ENCODE results near the gene KIF3A. TPM values are rescaled to one million over a fixed set of nuclear protein-coding genes. Genes with fewer than 3 reads are reported as not detected.

The KIF3A gene
- total RNA-seq, 1 donor from 2014 or later = 11.9 TPM

DNA sequence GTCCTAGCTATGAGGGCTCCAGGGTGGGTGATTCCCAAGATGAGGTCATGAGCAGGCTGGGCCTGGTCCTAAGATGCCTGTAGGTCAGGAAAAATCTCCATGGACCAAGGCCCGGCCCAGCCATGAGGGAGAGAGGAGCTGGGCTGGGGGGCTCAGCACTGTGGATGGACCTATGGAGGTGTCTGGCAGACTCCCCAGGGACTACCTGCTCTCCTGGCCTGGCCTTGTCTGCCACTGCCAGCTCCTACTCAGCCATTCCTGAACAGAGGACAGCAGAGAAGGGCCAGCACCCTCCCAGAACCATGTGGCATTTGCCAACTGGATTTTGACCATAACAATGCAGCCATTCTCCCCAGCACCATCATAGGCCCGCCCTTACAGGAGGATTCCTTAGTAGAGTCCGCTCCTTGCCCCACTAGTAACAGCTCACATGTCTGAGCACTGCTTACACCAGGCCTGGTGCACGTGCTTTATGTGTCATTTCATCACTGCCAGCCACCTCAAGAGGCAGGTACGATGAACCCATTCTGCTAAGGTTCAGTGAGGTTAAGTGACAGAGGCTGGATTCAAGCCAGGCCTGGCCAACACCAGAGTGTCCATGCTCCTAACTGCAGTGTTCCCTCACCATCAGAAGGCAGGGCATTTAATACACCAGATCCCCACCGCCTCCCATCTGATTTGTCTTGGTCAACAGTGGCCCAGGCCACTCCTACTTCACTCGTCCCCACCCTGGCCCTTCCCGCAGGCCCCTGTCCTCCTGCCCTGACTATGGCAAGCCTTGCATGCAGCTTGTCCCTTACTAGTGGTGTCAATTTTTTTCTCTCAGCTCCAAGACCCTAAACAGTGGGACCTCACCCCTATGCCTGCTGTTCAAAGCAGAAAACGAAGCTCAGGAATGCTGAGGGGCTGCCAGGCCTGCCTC, 78.7 kb downstream of the KIF3A start:
- intact Hi-C loops (cut with micrococcal nuclease) = no loop called here
- no peak overlapping the region for H3K27ac ChIP-seq (replicated peaks)
- TF ChIP-seq, protein P1, sequence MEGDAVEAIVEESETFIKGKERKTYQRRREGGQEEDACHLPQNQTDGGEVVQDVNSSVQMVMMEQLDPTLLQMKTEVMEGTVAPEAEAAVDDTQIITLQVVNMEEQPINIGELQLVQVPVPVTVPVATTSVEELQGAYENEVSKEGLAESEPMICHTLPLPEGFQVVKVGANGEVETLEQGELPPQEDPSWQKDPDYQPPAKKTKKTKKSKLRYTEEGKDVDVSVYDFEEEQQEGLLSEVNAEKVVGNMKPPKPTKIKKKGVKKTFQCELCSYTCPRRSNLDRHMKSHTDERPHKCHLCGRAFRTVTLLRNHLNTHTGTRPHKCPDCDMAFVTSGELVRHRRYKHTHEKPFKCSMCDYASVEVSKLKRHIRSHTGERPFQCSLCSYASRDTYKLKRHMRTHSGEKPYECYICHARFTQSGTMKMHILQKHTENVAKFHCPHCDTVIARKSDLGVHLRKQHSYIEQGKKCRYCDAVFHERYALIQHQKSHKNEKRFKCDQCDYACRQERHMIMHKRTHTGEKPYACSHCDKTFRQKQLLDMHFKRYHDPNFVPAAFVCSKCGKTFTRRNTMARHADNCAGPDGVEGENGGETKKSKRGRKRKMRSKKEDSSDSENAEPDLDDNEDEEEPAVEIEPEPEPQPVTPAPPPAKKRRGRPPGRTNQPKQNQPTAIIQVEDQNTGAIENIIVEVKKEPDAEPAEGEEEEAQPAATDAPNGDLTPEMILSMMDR (IDR thresholded peaks at IDR 0.05; ENCODE audit: borderline replicate concordance) = no peak
- H3K9me3 ChIP-seq (replicated peaks) = no peaks in the 10 kb centered on the region
- peaks cover 47% of the 10 kb centered on the region for H3K27me3 ChIP-seq (ENCODE audit: low read depth)
- DNase-seq = no peak
- no peaks in the 10 kb centered on the region for H3K36me3 ChIP-seq
- H3K4me3 ChIP-seq = no peak overlapping the region
- H3K4me1 ChIP-seq = peaks cover 14% of the 10 kb centered on the region

DNA sequence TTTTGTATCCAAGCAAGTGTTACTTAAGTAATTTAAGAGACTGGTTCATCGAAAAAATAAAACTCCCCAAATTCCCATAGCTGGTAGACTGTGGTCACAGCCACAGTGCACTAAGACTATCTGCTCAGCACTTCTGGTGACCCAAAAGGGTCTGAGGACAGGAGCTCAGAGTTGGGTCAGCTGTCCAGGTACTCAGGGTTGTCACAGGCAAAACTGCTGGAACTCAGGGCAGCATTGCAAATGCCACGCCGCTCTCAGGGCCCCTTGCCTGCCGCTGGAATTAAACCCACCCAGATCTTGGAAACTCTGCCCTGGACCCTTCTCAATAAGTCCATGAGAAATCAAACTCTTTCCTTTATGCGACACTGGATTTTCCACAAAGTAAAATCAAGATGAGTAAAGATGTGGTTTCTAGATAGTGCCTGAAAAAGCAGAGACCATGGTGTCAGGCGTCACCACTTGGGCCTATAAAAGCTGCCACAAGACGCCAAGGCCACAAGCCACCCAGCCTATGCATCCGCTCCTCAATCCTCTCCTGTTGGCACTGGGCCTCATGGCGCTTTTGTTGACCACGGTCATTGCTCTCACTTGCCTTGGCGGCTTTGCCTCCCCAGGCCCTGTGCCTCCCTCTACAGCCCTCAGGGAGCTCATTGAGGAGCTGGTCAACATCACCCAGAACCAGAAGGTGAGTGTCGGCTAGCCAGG, 79.5 kb downstream of the KIF3A start, which contains the start of gene IL13:
IL13 (plus strand) TSS at position 498 of the 705 bp plus-strand sequence; CDS start at position 512, 14 bp downstream.
- TF ChIP-seq, protein P1 (IDR thresholded peaks at IDR 0.05; ENCODE audit: borderline replicate concordance) = no peak
- Histone ChIP-seq H3K36me3 (no peaks in the 10 kb centered on the region), H3K9me3 (replicated peaks) (no peaks in the 10 kb centered on the region), H3K27me3 (ENCODE audit: low read depth) (peaks cover 52% of the 10 kb centered on the region), H3K4me3 (no peak within 1 kb of the TSS), H3K27ac (replicated peaks) (no peak within 1 kb of the TSS), H3K4me1 (peaks cover 14% of the 10 kb centered on the region)
- intact Hi-C loops (cut with micrococcal nuclease) = no loop called here
- no peak for DNase-seq

DNA sequence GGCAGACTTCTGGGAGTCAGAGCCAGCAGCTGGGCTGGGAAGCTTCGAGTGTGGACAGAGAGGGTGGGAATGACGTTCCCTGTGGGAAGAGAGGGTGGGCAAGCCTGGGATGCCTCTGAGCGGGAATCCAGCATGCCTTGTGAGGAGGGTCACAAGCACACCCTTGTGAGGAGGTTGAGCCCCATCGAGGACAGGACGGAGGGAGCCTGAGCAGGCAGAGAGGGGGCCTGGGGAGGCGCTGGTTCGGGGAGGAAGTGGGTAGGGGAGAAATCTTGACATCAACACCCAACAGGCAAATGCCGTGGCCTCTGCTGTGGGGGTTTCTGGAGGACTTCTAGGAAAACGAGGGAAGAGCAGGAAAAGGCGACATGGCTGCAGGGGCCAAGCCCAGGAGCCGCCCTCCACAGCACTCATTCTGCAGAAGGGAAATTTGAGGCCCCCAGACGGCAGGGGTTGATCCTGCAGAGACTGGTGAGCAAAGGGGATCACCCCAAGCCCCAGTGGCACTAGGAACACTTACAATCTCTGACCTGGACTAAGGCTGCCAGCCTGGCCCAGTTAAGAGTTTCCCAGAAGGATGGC, 80.5 kb downstream of the KIF3A start:
- no peak for DNase-seq
- TF ChIP-seq, protein P1 (IDR thresholded peaks at IDR 0.05; ENCODE audit: borderline replicate concordance) = no peak
- Histone ChIP-seq H3K27me3 (ENCODE audit: low read depth) (peaks cover 52% of the 10 kb centered on the region), H3K36me3 (no peaks in the 10 kb centered on the region), H3K4me3 (peak overlapping the region; percentile 64), H3K4me1 (peaks cover 14% of the 10 kb centered on the region), H3K9me3 (replicated peaks) (no peaks in the 10 kb centered on the region), H3K27ac (replicated peaks) (no peak overlapping the region)
- intact Hi-C loops (cut with micrococcal nuclease) = no loop called here

DNA sequence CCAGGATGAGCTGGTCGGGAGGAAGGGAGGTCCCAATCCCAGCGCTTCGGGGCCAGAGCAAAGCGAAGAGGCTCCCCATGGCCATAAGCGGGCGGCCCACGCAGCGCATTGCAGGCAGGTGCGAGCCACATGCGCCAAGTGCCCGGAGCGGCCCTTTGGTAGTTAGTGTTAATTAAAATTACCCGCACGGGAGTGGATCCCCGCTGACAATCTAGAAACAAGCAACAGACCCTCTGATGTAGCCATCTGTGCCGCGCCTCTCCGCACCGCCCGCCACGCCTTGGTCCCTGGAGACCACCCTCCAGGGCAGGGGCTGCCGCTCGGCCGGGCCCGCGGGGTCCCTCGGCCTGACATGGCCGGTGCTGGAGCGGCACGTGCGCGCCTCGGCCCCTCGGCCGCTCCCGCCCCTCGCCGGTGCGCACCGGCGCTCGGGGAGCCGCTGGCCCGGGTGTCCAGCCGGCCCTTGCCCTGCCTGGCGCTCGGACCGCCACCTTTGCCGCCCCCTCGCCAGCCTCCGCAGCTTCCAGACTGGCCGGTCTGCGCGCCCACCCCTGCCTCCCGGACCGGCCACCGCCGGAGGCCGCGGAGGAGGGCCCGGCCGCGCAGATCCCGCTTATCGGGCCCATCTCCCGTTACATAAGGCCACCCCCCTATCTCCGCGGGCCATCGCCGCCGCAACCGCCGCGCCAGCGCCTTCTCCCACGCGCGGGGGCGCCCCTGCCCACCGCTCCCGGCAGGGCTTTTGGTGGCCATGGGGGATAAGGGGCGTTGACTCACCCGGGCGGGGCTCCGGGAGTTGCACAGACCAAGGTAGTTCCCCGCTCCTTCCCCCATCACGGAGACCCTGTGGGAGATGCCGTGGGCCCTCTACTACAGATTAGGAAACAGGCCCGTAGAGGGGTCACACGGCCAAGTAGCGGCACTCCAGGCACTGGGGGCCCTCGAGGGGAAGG, 81.2 kb downstream of the KIF3A start:
- H3K9me3 ChIP-seq (replicated peaks) = no peaks in the 10 kb centered on the region
- TF ChIP-seq, protein P1 (IDR thresholded peaks at IDR 0.05; ENCODE audit: borderline replicate concordance) = no peak
- peak overlapping the region; percentile 64 for H3K4me3 ChIP-seq
- no peaks in the 10 kb centered on the region for H3K36me3 ChIP-seq
- peaks cover 52% of the 10 kb centered on the region for H3K27me3 ChIP-seq (ENCODE audit: low read depth)
- H3K4me1 ChIP-seq = peaks cover 14% of the 10 kb centered on the region
- intact Hi-C loops (cut with micrococcal nuclease) = no loop called here
- no peak overlapping the region for H3K27ac ChIP-seq (replicated peaks)
- DNase-seq = no peak

Measured in left ventricle myocardium inferior (tissue), 1 donor.